D721Med (cell line): Measurements from ENCODE around the gene NMS.
A peak's percentile ranks its signal among the peaks of the same experiment; 100 is the strongest.

Experiments
- DNase-seq: peaks from one replicate; pipeline ENCODE4 v3.0.0; 2011; ENCODE audit warnings: low spot score; ENCODE audit not compliant: insufficient read length
- FAIRE-seq: peaks from 2 replicates; lab custom pipeline; 2011; peaks lifted over from hg19 to GRCh38; lab: Jason Lieb, UNC
- TF ChIP-seq, protein P1 (sequence below): IDR thresholded peaks from 2 replicates; pipeline ENCODE4 v1.5.1; 2012; ENCODE audit warnings: mild to moderate bottlenecking, control low read depth; ENCODE audit not compliant: insufficient read depth; ENCODE audit errors: missing control alignments

Gene NMS, protein sequence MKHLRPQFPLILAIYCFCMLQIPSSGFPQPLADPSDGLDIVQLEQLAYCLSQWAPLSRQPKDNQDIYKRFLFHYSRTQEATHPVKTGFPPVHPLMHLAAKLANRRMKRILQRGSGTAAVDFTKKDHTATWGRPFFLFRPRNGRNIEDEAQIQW

DNA sequence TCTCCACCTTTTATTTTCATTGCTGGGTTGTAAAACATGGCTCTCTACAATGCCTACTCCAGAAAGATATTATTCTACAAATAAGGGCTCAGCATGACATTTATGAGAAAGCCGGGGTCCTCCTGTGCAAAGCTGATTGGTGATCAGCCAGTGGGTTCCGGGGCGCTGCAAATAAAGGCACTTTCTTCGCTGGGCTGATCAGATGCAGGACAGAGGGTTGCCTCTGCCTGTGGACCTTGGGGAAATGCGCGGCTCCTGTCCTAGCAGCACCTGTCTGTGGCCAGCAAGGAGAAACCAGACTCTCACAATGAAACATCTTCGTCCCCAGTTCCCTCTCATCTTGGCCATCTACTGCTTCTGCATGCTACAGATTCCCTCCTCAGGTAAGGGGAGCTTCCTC is at the start of gene NMS:
Gene NMS (plus strand): TSS at position 301 of the 400 bp plus-strand sequence. CDS start 7 bp downstream, at position 308.
- TF ChIP-seq, protein P1, sequence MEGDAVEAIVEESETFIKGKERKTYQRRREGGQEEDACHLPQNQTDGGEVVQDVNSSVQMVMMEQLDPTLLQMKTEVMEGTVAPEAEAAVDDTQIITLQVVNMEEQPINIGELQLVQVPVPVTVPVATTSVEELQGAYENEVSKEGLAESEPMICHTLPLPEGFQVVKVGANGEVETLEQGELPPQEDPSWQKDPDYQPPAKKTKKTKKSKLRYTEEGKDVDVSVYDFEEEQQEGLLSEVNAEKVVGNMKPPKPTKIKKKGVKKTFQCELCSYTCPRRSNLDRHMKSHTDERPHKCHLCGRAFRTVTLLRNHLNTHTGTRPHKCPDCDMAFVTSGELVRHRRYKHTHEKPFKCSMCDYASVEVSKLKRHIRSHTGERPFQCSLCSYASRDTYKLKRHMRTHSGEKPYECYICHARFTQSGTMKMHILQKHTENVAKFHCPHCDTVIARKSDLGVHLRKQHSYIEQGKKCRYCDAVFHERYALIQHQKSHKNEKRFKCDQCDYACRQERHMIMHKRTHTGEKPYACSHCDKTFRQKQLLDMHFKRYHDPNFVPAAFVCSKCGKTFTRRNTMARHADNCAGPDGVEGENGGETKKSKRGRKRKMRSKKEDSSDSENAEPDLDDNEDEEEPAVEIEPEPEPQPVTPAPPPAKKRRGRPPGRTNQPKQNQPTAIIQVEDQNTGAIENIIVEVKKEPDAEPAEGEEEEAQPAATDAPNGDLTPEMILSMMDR: no peak
- DNase-seq (no peak), FAIRE-seq (no peak)

DNA sequence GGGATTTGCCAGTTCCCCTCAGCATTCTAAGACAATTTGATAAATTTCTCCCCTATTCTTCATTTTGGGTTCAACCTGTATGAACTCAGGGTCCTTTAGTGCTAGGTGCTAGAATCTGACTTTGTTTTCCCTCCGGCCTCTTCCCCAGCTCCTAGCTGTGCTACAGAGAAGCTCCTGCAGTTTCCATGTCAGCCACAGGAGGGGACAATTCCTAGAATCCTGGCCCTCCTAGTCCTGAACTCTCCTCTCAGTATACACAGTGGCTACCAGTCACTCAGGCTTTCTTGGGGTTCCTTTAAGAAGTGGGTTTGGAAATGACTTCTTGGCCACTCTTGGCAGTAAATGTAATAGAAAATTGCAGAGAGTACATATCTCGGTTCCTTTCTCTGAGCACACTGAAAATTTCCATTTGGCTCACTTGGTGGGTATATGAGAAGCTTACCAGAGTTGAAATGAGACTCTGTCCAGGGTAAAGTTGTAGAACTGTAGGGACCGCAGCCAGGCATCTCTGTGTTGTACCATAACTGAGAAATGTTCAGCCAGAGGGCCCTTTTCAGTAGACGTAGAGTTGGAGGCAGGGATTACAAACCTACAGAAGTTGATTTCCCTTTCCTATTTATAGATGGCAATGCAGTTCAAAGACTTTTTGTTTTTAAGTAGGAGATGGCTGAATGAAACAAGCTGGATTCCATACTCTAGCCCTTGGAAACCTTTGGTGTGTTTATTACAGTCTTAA is 47.8 kb upstream of the NMS start:
- TF ChIP-seq, protein P1: peak; percentile 30
- FAIRE-seq (no peak), DNase-seq (no peak)

DNA sequence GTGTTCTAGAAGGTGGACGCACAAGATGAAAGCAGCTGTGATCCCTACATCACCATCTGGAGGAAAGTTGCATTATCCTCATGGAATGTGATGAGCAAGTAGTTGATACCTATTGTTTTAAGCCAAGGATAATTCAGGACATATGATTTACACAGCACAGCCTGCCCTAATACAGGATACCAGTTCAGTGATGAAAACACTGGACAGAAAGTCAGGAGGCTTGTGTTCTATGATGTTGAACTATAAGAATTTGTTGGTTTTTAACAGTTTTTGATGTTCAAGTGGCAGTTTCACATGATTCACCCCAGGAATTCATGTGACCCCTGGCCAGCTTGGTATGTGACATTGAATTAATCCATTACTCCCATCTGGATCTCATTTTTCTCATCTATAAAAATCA is 46.7 kb upstream of the NMS start:
- no peak for FAIRE-seq

DNA sequence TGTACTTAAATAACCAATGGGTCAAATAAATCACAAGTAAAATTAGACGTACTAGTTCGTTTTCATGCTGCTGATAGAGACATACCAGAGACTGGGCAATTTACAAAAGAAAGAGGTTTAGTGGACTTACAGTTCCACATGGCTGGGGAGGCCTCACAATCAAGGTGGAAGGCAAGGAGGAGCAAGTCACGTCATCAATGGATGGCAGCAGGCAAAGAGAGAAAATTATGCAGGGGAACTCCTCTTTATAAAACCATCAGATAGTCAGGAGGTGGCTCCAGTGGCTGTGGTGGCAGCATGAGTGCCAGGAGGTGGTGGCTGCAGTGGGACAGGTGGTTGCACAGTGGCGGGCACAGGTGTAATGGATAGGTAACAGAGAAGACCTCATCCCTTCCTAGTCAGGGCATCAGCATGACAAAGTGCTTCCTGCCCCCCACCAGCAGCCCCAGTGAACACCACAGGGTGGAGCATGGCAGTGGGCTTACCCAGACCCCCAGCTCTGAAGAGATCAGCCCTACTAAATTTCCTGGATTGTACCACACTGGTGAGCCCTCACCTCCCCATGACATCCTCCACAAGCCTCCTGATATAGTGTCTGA is 45.9 kb upstream of the NMS start:
- FAIRE-seq (no peak), DNase-seq (no peak)
- TF ChIP-seq, protein P1: no peak

More for the DNA sequence above, 46.7 kb upstream of the NMS start:
- TF ChIP-seq, protein P1: no peak
- DNase-seq: no peak

DNA sequence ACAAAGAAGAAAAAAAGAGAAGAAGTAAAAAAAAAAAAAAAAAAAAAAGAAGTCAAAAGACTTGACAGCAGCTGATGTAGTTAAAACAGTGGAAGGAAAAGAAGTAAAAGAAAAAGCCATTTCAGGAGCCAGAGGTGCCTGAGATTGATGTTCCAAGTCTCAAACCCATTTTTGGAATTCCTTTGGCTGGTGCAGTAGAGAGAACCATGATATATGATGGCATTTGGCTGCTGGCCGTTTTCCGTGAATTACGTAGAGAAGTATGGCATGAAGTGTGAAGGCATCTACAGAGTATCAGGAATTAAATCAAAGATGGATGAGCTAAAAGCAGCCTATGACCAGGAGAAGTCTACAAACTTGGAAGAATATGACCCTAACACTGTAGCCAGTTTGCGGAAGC is 45.2 kb upstream of the NMS start:
- FAIRE-seq (no peak), DNase-seq (no peak)
- TF ChIP-seq, protein P1: no peak

DNA sequence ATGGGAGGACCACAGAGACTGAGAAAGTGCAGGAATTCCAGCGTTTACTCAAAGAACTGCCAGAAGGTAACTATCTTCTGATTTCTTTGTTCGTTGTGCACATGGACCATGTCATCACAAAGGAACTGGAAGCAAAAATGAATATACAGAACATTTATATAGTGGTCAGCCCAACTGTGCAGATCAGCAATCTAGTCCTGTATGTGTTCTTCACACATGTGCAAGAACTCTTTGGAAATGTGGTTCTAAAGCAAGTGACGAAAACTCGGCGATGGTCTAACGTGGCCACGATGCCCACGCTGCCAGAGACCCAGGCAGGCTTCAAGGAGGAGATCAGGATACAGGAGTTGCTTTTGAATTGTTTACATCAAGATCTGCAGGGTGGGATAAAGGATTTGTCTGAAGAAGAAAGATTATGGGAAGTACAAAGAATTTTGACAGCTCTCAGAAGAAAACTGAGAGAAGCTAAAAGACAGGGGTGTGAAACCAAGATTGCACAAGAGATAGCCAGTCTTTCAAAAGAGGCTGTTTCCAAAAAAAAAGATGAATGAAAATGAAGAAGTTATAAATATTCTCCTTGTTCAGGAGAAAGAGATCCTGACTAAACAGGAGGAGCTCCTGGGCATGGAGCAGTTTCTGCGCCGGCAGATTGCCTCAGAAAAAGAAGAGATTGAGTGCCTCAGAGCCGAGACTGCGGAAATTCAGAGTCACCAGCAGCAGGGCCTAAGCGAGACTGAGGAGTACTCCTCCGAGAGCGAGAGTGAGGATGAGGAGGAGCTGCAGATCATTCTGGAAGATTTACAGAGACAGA is 44.5 kb upstream of the NMS start:
- DNase-seq: no peak
- no peak for FAIRE-seq
- TF ChIP-seq, protein P1: no peak
